ENCODE results near the gene PRRG2. TPM values are rescaled to one million over a fixed set of nuclear protein-coding genes. Genes with fewer than 3 reads are reported as not detected.

PRRG2 gene
- total RNA-seq = 1 to 10 TPM in 1 of 2 donors, under 1 TPM in 1; 0.71 to 1.9 TPM
- 3.0 TPM for polyA plus RNA-seq (ENCODE audit: insufficient read depth, low read depth, low replicate concordance)
- long read RNA-seq, donor 1 = 0 reads
- long read RNA-seq, donor 2 = 0 reads

DNA sequence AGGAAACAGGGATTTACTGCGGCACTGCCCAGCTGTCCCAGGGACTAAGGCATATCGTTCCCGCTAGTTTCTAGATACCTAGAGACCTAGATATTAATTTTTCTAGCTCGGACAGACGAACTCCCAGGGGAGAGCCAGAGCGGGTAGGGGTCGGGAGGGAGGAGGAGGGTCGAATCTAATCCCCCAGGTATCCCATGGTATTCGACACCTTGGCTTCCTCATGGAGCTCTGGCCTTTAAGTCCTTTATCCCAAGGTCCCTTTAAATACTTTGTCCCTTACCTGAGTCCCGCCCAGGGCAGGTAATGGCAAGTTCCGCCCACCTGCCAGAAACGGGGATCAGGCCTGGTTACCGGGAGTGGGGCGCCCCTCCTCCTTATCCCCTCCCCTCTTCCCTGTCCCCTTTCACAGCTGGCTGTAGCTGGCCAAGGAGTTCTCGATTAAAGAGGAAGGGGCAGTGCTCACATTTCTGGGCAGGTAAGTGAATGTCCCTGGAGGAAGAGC is at the start of gene PRRG2:
Gene PRRG2, plus strand, starts transcription at position 310 of the 502 bp plus-strand sequence. CDS start 1,904 bp downstream, outside the sequence.
- no peaks in the 10 kb centered on the region for H3K36me3 ChIP-seq (ENCODE audit: low read depth, missing control alignments)
- no peaks in the 10 kb centered on the region for H3K9me3 ChIP-seq
- H3K4me3 ChIP-seq = peak within 1 kb of the TSS; percentile 71 to 77
- H3K27me3 ChIP-seq = no peaks in the 10 kb centered on the region
- WGBS, 2 donors = 20 to 21% methylated on average over 14 to 15 of the region's 15 CpGs
- peaks cover 8% of the 10 kb centered on the region for H3K4me1 ChIP-seq
- TF ChIP-seq POLR2A (IDR thresholded peaks at IDR 0.05) = no peak
- TF ChIP-seq, protein P1, sequence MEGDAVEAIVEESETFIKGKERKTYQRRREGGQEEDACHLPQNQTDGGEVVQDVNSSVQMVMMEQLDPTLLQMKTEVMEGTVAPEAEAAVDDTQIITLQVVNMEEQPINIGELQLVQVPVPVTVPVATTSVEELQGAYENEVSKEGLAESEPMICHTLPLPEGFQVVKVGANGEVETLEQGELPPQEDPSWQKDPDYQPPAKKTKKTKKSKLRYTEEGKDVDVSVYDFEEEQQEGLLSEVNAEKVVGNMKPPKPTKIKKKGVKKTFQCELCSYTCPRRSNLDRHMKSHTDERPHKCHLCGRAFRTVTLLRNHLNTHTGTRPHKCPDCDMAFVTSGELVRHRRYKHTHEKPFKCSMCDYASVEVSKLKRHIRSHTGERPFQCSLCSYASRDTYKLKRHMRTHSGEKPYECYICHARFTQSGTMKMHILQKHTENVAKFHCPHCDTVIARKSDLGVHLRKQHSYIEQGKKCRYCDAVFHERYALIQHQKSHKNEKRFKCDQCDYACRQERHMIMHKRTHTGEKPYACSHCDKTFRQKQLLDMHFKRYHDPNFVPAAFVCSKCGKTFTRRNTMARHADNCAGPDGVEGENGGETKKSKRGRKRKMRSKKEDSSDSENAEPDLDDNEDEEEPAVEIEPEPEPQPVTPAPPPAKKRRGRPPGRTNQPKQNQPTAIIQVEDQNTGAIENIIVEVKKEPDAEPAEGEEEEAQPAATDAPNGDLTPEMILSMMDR (IDR thresholded peaks at IDR 0.05) = no peak
- intact Hi-C loops (cut with DNase I; ENCODE audit: low total_unique reads) = no loop called here
- peak within 1 kb of the TSS in 1 of 2 donors; percentile 65 for H3K27ac ChIP-seq
- DNase-seq = no peak

DNA sequence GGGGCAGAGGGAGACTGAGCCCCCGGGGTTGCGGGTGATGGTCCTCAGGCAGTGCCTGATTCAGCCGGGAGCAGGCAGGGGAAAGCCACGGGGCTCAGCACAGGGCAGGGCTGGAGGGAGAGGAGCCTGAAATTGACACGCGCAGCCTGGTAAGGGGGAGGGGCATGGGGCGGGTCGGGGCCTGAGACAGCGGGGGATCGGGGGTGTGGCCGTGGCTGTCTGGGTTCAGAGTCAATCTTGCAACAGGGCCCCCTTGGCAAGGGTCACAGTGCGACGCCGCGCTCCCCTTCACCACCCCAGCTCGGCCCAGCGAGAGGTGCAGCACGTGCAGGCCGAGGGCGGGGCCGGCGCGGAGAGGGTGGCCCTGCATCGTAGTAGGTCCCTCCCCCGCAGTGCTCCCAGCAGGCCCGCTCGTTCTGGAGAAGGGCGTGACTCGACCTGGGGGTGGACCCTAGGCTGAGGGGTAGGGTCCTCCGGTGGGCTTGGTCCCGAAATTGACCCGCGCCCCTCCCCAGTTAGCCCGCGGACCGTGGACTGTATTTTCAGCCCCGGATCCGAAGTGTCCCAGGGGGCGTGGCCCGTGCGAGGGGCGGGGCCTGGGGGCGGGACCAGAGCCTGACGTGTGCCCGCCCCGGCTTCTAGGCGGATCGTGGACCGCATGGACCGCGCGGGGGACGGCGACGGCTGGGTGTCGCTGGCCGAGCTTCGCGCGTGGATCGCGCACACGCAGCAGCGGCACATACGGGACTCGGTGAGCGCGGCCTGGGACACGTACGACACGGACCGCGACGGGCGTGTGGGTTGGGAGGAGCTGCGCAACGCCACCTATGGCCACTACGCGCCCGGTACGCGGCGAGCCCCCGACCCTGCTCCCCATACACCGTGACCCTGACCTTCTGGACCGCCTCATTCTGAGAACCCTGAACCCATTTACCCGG is 47.3 kb upstream of the PRRG2 start:
- peak overlapping the region in 1 of 2 donors; percentile 5 for H3K27ac ChIP-seq
- H3K27me3 ChIP-seq = no peaks in the 10 kb centered on the region
- H3K9me3 ChIP-seq = no peaks in the 10 kb centered on the region
- DNase-seq = peak; percentile 79
- H3K36me3 ChIP-seq (ENCODE audit: low read depth, missing control alignments) = no peaks in the 10 kb centered on the region
- peak overlapping the region; percentile 51 to 66 for H3K4me3 ChIP-seq
- TF ChIP-seq, protein P1 (IDR thresholded peaks at IDR 0.05) = peak in 1 of 3 experiments; percentile 18
- TF ChIP-seq POLR2A (IDR thresholded peaks at IDR 0.05) = no peak
- H3K4me1 ChIP-seq = peaks cover 7% of the 10 kb centered on the region
- WGBS, 2 donors = 4 to 6% methylated on average over 24 to 82 of the region's 87 CpGs
- intact Hi-C loops (cut with DNase I; ENCODE audit: low total_unique reads) = no loop called here

DNA sequence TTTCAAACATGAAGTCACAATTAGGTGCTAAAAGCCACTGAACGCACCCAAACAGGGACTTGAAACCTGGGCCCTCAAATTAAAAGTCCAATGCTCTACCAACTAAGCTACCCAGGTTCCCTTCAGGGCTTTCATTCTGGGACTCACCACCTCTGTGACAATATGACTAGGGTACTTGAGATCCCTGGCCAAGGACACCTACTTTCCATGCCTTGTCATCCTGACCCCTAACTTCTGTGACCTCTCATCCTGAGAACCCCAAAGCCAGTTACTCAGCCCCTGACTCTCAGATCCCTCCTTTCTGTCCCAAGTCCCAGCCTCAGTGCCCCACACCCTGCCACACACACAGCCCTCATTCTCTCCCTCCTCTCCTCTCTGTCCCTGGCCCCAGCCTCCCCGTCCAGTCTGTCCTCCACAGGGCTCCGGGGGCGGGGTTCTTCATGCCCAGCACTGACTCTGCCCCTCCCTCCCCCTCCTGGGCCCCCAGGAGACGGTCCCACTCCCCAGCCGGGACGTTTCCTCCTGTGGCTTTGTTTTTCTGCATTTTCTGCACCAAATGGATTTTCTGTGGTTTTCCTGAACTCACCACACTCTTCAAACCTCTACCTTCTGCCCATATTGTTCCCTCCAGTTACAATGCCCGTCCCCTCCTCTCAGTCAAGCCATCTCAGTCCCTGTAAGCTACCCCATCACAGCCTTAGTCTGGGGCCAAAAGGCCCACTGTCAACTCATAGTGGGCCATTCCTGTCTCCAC is 46.3 kb upstream of the PRRG2 start:
- DNase-seq = no peak
- no peak overlapping the region for H3K27ac ChIP-seq
- no peaks in the 10 kb centered on the region for H3K27me3 ChIP-seq
- H3K4me1 ChIP-seq = peaks cover 7% of the 10 kb centered on the region
- H3K36me3 ChIP-seq (ENCODE audit: low read depth, missing control alignments) = no peaks in the 10 kb centered on the region
- TF ChIP-seq POLR2A (IDR thresholded peaks at IDR 0.05) = no peak
- TF ChIP-seq, protein P1 (IDR thresholded peaks at IDR 0.05) = no peak
- intact Hi-C loops (cut with DNase I; ENCODE audit: low total_unique reads) = no loop called here
- WGBS, 2 donors = 62 to 65% methylated on average over 8 of the region's 8 CpGs
- H3K4me3 ChIP-seq = peak overlapping the region; percentile 51 to 66
- H3K9me3 ChIP-seq = no peaks in the 10 kb centered on the region

DNA sequence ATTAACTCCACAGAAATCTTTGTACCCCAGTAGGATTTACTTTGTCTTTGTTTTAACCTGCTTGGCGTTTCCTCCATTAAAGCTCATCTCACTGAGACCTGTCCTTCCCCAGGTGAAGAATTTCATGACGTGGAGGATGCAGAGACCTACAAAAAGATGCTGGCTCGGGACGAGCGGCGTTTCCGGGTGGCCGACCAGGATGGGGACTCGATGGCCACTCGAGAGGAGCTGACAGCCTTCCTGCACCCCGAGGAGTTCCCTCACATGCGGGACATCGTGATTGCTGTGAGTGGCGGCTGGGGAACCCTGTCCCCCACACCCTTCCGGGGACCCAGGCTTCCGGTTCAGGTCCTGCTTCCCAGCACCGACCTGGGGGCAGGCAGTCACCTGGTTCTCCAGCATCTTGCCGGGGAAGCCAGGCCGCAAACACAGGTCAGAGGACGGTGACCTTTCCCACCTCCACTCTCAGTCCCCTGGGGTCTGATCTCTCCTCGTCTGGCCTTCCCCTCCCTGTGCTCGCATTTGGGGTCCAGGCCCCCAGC is 44.1 kb upstream of the PRRG2 start:
- intact Hi-C loops (cut with DNase I; ENCODE audit: low total_unique reads) = no loop called here
- Histone ChIP-seq H3K4me1 (peaks cover 7% of the 10 kb centered on the region), H3K27ac (no peak overlapping the region), H3K9me3 (no peaks in the 10 kb centered on the region), H3K27me3 (no peaks in the 10 kb centered on the region), H3K4me3 (no peak overlapping the region), H3K36me3 (ENCODE audit: low read depth, missing control alignments) (no peaks in the 10 kb centered on the region)
- DNase-seq = no peak
- 90 to 93% methylated on average over 22 of the region's 22 CpGs for WGBS, 2 donors
- TF ChIP-seq, protein P1 (IDR thresholded peaks at IDR 0.05) = no peak
- no peak for TF ChIP-seq POLR2A (IDR thresholded peaks at IDR 0.05)

Data from testis (tissue), 5 donors.